Stomach (tissue), 9 donors: ENCODE measurements around the gene EXO5. TPM values are rescaled to one million over a fixed set of nuclear protein-coding genes. Genes with fewer than 3 reads are reported as not detected.

Experiments used
- DNase-seq, 2 donors: peaks; one replicate each; pipeline versions ENCODE4 v3.0.0 to v3.0.0-alpha.2; 2013 to 2019
- H3K27ac ChIP-seq, 5 donors: fragments of 200-600 bp in 4 of 5; sonication (generic) in 4 of 5; one replicate each; pipeline ENCODE4 v1.5.1; 2013 to 2019; ENCODE audit warnings: mild to moderate bottlenecking in 1 of 5, moderate library complexity in 1 of 5
- H3K27me3 ChIP-seq, 3 donors: fragments of 200-600 bp; sonication (generic); one replicate each; pipeline ENCODE4 v1.5.1; 2017 to 2019; ENCODE audit warnings: mixed run types in 1 of 3
- H3K36me3 ChIP-seq, 4 donors: fragments of 200-600 bp; sonication (generic); 1 replicate in 3 of 4; 2 replicates in 1 of 4; pipeline ENCODE4 v1.5.1; 2016 to 2019
- H3K4me1 ChIP-seq, 4 donors: fragments of 200-600 bp; sonication (generic); one replicate each; pipeline ENCODE4 v1.5.1; 2016 to 2019
- H3K4me3 ChIP-seq, 4 donors: fragments of 200-600 bp; sonication (generic) in 3 of 4; one replicate each; pipeline ENCODE4 v1.5.1; 2016 to 2019; ENCODE audit warnings: mild to moderate bottlenecking in 1 of 4
- H3K9me3 ChIP-seq, 4 donors: fragments of 200-600 bp; sonication (generic); one replicate each; pipeline ENCODE4 v1.5.1; 2016 to 2019
- EP300 ChIP-seq: sonication (generic); formaldehyde crosslinking; IDR thresholded peaks from one replicate; pipeline ENCODE4 v1.6.1; 2017; ENCODE audit warnings: antibody characterized with exemption
- POLR2A ChIP-seq, 4 donors: fragments of 450-650 bp; IDR thresholded peaks; one replicate each; pipeline ENCODE4 v1.6.1; 2016; ENCODE audit warnings: antibody characterized with exemption in 4 of 4, control low read depth in 2 of 4, mild to moderate bottlenecking in 1 of 4, moderate library complexity in 1 of 4
- POLR2AphosphoS5 ChIP-seq, 3 donors: sonication (generic); formaldehyde crosslinking; IDR thresholded peaks; one replicate each; pipeline ENCODE4 v1.6.1; 2016; ENCODE audit warnings: antibody characterized with exemption in 3 of 3
- WGBS, 5 donors: extraction: QIAGEN DNeasy Blood & Tissue Kit in 3 of 5; methylation state at CpG; one replicate each; pipeline versions ENCODE4 v1.1.5 to v1.1.7; 2013 to 2018; 5-methylcytosine and 5-hydroxymethylcytosine counted together
- intact Hi-C: fragments of 100-400 bp; cut with DNase I; formaldehyde crosslinking; loops from one replicate; pipeline ENCODE4 v1.15.1; 2023; ENCODE audit warnings: low total_unique reads
- polyA plus RNA-seq, 3 donors: library from polyadenylated mRNA; stranded (reverse); fragments of 200-250 nt; gene quantifications; one replicate each; pipeline ENCODE4 v1.2.3, GENCODE V29; 2013
- total RNA-seq, 5 donors: library from RNA; depleted of rRNA; stranded (reverse); fragments of >200 nt; gene quantifications; one replicate each; pipeline versions ENCODE4 v1.1.0 to v1.2.3, GENCODE V29; 2014 to 2016
- TF ChIP-seq, protein P1 (sequence below), 7 experiments: fragments of 450-650 bp in 4 of 7; fragments of 200-600 bp in 3 of 7; sonication (generic) in 3 of 7; IDR thresholded peaks; one replicate each; pipeline ENCODE4 v1.5.1; 2016 to 2019; ENCODE audit warnings: antibody characterized with exemption in 7 of 7, control low read depth in 2 of 7, mild to moderate bottlenecking in 1 of 7
- donor health status: healthy with polysubstance abuse.
- donor health status: Bipolar disorder and iron deficiency.
- donor health status: healthy.

The EXO5 gene
- total and polyA plus RNA-seq, 8 donors = 0.45 to 9.0 (median 5.4) TPM

DNA sequence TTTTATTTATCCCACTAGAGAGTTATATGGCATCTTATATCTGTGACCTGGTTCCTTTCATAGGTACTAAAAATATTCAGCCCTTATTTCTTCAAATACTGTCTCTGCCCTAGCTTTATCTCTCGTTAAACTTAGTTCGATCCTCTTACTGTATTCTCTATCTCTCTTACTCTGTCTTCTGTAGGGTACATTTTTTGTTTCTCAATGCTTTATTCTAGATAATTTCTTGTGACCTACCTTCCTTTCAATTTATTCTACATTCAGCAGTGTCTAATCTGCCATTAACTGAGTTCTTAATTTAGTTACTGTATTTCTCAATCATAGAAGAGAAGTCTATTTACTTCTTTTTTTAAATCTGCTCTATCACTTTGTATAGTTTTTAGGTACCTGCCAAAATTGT lies 33.3 kb upstream of the EXO5 start:
- Histone ChIP-seq H3K4me1 (peaks cover 0 to 21% (median 14%) of the 10 kb centered on the region in 4 donors), H3K27ac (no peak overlapping the region), H3K4me3 (no peak overlapping the region), H3K9me3 (peaks cover 6 to 53% (median 44%) of the 10 kb centered on the region in 4 donors), H3K36me3 (peaks cover 0 to 8% (median 3%) of the 10 kb centered on the region in 4 donors), H3K27me3 (no peaks in the 10 kb centered on the region)
- TF ChIP-seq, protein P1, sequence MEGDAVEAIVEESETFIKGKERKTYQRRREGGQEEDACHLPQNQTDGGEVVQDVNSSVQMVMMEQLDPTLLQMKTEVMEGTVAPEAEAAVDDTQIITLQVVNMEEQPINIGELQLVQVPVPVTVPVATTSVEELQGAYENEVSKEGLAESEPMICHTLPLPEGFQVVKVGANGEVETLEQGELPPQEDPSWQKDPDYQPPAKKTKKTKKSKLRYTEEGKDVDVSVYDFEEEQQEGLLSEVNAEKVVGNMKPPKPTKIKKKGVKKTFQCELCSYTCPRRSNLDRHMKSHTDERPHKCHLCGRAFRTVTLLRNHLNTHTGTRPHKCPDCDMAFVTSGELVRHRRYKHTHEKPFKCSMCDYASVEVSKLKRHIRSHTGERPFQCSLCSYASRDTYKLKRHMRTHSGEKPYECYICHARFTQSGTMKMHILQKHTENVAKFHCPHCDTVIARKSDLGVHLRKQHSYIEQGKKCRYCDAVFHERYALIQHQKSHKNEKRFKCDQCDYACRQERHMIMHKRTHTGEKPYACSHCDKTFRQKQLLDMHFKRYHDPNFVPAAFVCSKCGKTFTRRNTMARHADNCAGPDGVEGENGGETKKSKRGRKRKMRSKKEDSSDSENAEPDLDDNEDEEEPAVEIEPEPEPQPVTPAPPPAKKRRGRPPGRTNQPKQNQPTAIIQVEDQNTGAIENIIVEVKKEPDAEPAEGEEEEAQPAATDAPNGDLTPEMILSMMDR (IDR thresholded peaks at IDR 0.05) = no peak
- TF ChIP-seq EP300 (no peak), POLR2AphosphoS5 (IDR thresholded peaks at IDR 0.05) (no peak), POLR2A (IDR thresholded peaks at IDR 0.05) (no peak)
- intact Hi-C loops = no loop called here
- 91 to 98% (median 95%) methylated on average over 2 of the region's 2 CpGs for WGBS, 5 donors
- no peak for DNase-seq

DNA sequence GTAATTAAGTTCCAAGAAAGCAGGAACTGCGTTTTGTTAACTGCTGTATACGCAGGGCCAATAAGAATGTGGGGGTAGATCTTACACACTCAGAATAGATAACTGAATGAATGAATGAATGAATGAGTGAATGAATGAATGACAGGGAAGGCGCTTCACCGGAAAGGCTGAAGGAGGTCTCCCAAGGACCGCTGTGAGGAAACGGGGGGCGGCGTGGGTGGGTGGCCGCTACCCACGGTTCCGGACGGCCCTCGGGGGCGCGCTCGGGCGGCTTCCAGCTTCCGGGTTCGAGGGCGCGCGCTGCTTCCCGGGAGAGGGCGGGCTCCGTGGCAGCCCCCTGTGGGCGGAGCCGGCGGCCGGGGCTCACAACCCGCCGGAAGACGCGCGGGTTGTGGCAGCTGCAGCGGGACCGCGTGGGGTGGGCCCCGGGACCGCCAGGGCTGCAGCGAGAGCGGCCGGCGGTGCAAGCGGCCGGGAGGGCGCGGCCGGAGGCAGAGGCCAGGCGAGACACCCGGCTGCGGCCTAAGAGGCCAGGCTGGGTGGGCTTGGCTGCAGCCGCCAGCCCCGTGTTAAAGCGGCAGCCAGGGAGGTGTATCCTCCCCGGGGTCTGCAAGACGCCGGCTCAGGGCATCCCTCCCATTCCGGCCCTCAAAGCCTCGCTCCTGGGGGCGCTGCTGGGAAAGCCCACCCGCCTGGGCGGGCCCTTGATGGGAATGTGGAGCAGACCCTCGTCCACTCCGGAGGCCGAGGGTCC lies 31.5 kb upstream of the EXO5 start, which contains the start of gene ZFP69:
Gene ZFP69, plus strand, starts transcription at position 367 of the 754 bp plus-strand sequence. CDS start 2,072 bp downstream, outside the sequence.
- DNase-seq = peak; percentile 64 to 93
- 0 to 2% (median 1%) methylated on average over 34 to 65 of the region's 65 CpGs for WGBS, 5 donors
- Histone ChIP-seq H3K9me3 (peaks cover 6 to 43% (median 32%) of the 10 kb centered on the region in 4 donors), H3K36me3 (peaks cover 0 to 25% (median 12%) of the 10 kb centered on the region in 4 donors), H3K4me1 (peaks cover 0 to 21% (median 14%) of the 10 kb centered on the region in 4 donors), H3K27ac (peak within 1 kb of the TSS; percentile 62 to 73 (median 65)), H3K4me3 (peak within 1 kb of the TSS; percentile 68 to 93 (median 72)), H3K27me3 (no peaks in the 10 kb centered on the region)
- no peak for TF ChIP-seq POLR2A (IDR thresholded peaks at IDR 0.05)
- TF ChIP-seq POLR2AphosphoS5 (IDR thresholded peaks at IDR 0.05) = peak in 2 of 3 donors; percentile 29 to 32
- intact Hi-C loops = no loop called here

DNA sequence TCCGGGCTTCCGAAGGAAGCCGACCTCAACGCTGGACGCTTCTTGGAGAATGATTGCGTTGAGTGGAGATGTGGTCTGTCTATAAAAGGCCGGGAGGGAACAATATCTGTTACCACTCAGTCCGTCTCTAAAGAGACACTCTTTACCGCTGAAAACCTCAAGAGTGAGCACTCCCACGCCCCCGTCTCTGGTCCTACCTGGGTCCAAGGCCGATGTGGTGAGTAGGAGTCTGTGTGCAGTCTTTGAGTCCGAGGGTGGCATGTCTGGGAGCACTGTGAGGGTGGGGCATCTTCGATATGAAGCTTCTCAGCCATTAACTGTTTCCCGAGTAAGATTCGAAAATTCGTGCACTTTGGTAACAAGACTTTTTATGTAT lies 30.9 kb upstream of the EXO5 start:
- intact Hi-C loops = no loop called here
- no peaks in the 10 kb centered on the region for H3K27me3 ChIP-seq
- H3K4me1 ChIP-seq = peaks cover 0 to 21% (median 14%) of the 10 kb centered on the region in 4 donors
- H3K36me3 ChIP-seq = peaks cover 0 to 30% (median 18%) of the 10 kb centered on the region in 4 donors
- H3K4me3 ChIP-seq = peak overlapping the region; percentile 68 to 93 (median 72)
- no peak for DNase-seq
- H3K9me3 ChIP-seq = peaks cover 6 to 41% (median 30%) of the 10 kb centered on the region in 4 donors
- peak overlapping the region; percentile 62 to 73 (median 65) for H3K27ac ChIP-seq
- 0 to 3% (median 2%) methylated on average over 17 of the region's 17 CpGs for WGBS, 5 donors
- TF ChIP-seq, protein P1 (IDR thresholded peaks at IDR 0.05) = no peak
- TF ChIP-seq POLR2AphosphoS5 (IDR thresholded peaks at IDR 0.05) (no peak), POLR2A (IDR thresholded peaks at IDR 0.05) (no peak), EP300 (no peak)

DNA sequence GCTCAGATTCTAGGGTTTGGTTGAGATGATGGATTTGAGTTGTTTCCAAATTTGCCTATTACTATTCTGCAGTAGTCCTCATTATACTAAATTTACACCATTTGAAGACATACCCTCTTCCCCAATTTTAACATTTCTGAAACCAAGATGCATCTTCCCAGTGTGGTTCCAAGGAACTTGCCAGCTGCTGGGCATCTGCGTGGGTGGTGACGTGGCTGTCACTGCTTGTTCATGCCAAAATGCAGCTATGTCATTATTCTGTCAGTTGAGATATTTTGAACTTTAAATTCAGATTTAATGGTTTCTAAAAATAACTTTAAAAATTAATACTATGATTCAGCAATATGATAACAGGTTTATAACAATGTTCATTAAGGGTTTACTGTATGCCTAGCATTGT lies 30.3 kb upstream of the EXO5 start:
- TF ChIP-seq, protein P1 (IDR thresholded peaks at IDR 0.05) = no peak
- no peak for TF ChIP-seq POLR2A (IDR thresholded peaks at IDR 0.05)
- no peak for TF ChIP-seq POLR2AphosphoS5 (IDR thresholded peaks at IDR 0.05)
- TF ChIP-seq EP300 = no peak
- DNase-seq = no peak
- peaks cover 0 to 36% (median 24%) of the 10 kb centered on the region in 4 donors for H3K36me3 ChIP-seq
- H3K27me3 ChIP-seq = no peaks in the 10 kb centered on the region
- peak overlapping the region; percentile 68 to 93 (median 72) for H3K4me3 ChIP-seq
- no peak overlapping the region for H3K27ac ChIP-seq
- intact Hi-C loops = no loop called here
- H3K9me3 ChIP-seq = peaks cover 6 to 36% (median 24%) of the 10 kb centered on the region in 4 donors
- 48 to 69% (median 60%) methylated on average over 2 of the region's 2 CpGs for WGBS, 5 donors
- H3K4me1 ChIP-seq = peaks cover 0 to 21% (median 14%) of the 10 kb centered on the region in 4 donors
